Measurements from ENCODE around the gene RACGAP1. TPM values are rescaled to one million over a fixed set of nuclear protein-coding genes. Genes with fewer than 3 reads are reported as not detected.

Gene RACGAP1
- total and polyA plus RNA-seq, 2 of the 8 experiments (the other 6 are each of a cell fraction or from before 2014, with no cell fraction given): 18.0 to 66.3 TPM

DNA sequence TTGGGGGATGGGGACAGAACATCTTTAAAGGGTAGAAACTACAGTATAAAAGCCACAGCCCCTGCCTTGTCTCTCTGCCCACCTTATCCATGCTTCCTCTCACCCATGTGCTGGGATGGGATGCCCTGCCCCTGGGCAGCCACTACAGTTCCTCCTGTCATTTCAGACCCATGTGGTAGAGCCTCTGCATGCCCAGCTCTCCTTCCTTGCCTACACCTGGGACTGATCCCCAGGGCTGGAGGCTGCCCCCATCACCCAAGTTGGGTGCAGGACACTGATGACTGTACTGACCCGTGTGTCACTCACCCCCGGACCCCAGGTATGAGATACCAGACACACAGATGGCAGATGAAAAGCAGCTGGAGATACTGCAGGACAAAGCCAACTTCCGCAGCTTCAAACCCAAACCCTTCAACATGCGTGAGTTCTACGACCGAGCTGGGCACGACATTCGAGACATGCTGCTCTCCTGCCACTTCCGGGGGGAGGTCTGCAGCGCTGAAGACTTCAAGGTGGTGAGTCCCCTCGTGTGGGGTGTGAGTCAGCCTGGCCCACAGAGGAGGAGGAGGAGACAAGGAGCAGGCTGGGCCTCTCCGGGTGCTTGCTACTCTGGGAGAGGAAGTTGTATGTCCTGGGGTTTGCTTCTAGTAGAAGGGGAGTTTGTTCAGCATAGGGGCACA is 34.3 kb upstream of the RACGAP1 start (continued):
- TF ChIP-seq HDAC2 (IDR thresholded peaks at IDR 0.05; ENCODE audit: borderline replicate concordance in 1 of 2, low read depth in 2 of 2, low read length in 2 of 2): no peak
